NCI-H146 treated with DMSO at 0.1 percent for 48 hours (cell line): ENCODE results near the gene DHCR24.
"Not testable (repeated sequence)": the region's sequence is repeated elsewhere in the genome, so short reads cannot be mapped to it uniquely, and the experiment has no call there.

Experiments used
- DNase-seq: peaks from one replicate; lab custom pipeline; 2025; ENCODE audit not compliant: unreplicated experiment; lab: John Stamatoyannopoulos, UW

Gene DHCR24

GRCh38 chr1:54886724-54887664, at the start of gene DHCR24:
Gene DHCR24 (minus strand): TSS chr1:54887195. CDS start chr1:54887119, 76 bp downstream.
- peak; percentile 76 for DNase-seq

GRCh38 chr1:54936791-54937190, 49.8 kb upstream of the DHCR24 start:
- no peak for DNase-seq

DNA sequence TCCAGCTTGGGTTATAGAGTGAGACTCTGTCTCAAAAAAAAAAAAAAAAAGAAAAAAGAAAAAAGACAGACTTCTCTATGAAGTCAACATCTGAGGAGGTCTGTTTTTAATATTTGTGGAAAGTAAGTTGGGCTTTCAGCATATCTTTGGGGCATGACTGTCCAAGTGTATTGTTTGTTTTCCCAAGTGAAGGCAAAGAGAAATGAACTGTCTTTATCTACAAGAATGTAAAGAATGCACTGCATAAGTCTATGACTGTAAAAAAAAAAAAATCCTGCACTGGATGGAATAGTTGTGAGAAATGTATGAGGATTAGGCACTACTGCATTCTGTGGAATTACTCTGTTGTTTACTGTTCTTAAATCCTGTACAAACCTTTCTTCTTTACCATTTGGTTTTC, 47.9 kb upstream of the DHCR24 start:
- DNase-seq, result no peak

DNA sequence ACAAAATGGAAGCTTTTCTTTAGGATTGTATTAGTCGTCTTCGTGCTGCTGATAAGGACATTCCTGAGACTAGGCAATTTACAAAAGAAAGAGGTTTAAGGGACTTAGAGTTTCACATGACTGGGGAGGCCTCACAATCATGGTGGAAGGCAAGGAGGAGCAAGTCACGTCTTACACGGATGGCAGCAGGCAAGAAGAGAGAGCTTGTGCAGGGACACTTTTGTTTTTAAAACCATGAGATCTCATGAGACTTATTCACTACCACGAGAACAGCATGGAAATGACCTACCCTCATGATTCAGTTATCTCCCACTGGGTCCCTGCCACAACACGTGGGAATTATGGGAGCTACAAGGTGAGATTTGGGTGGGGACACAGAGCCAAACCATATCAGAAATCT, 47.1 kb upstream of the DHCR24 start:
- DNase-seq, result not testable (repeated sequence)

DNA sequence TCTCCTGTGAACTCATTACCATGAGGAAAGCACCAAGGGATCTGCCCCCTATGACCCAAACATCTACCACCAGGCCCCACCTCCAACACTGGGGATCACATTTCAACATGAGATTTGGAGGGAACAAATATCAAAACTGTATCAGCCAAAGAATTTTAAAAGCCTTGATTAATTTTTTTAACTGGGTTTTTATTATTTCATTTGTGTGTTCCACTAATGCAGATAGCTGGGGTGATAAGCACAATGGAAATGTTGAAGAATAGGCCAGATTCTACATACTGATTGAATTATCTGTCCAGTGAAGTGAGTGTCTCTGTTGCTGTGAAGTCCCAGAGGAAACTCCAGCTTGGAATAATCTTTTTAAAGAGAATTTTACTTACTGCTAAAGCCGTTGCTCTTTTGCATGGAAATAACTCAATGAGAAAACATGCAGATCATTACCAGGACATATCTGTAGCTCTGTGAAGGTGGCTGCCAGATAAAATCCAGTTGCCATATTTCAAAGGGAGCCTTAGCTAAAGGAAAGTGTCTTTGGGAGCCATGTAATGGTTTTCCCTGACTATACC, 44.4 kb upstream of the DHCR24 start:
- DNase-seq, result no peak

DNA sequence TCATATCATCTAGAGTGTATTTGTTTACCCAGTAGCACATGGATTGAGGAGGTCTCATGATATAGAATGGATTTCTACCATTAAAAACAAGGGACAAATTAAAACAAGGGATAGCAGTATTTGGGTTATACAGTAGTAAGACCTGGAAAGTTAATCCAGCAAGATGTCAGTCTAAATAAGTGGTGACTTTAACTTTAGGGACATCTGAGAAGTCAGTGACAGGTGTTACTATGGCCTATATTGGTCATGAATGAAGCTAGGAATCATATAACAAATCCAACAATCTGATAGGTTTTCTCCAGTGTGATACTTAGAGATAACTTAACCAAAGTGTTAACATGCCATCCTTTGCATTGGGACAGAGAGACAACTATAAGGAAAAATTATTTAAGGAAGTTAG, 42.7 kb upstream of the DHCR24 start:
- no peak for DNase-seq

DNA sequence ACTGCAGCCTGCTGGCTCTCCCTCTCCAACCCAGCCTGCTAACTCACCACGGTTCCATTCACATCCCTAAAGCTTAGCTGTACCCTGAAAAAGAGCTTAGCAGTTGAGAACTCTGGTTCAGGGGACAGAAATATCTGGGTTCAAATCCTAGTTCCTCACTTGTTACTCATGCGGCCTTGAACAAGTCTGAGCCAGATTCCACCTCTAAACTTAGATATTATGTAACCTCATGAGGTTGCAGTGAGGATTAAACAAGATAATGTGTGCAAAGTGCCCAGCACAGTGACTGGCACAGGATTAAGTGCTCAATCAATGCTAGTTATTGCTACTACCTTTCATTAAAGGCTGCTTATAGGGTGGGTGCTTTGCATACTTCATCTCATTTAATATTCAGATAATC, 41.3 kb upstream of the DHCR24 start:
- DNase-seq, result no peak

- no peak for DNase-seq
These were observed 40.7 kb upstream of the DHCR24 start for GRCh38 chr1:54927472-54928240.

- no peak for DNase-seq
These were observed 40.0 kb upstream of the DHCR24 start for GRCh38 chr1:54926970-54927369.

DNA sequence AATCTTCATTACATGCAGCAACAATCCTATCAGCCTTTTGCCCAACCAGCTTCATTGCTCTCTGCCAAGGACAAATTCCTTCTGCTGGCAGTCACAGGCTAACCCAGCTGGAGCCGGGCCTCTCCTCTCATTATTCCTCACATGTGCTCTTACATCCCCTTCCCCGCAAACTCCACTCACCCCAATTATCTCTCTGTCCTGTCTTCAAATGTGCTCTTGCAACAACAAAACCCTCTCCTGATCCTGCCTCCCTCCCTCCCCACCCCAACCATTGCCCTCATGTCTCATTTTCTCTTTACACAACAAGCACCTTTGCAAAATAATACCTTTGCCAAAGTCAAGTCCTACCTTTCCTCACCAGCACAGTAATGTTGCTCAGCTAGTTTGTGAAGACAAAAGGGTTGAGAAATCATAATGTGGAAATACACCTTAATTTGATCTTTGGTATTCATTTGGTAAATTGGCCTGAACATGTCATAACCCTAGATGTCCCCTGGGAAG, 36.0 kb upstream of the DHCR24 start:
- DNase-seq, result no peak

DNA sequence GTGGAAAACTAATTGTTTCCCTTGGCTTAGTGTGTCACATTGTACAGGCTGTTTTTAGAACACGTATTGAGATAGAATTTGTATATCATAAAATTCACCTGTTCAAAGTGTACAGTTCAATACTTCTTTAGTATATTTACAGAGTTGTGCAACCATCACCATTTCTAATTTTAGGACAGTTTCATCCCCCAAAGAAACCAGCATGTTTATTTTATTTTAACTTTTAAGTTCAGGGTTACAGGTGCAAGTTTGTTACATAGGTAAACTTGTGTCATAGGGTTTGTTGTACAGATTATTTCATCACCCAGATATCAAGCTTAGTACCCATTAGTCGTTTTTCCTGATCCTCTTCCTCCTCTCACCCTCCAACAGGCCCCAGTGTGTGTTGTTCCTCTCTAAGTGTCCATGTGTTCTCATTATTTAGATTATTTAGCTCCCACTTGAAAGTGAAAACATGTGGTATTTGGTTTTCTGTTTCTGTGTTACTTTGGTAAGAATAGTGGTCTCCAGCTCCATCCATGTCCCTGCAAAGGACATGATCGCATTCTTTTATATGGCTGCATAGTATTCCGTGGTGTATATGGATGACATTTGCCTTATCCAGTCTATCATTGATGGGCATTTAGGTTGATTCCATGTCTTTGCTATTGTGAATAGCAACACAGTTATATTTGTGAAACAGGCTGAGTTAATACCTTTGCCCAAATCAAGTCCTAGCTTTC, 35.2 kb upstream of the DHCR24 start:
- no peak for DNase-seq

GRCh38 chr1:54919367-54920359, 32.7 kb upstream of the DHCR24 start:
- no peak for DNase-seq

DNA sequence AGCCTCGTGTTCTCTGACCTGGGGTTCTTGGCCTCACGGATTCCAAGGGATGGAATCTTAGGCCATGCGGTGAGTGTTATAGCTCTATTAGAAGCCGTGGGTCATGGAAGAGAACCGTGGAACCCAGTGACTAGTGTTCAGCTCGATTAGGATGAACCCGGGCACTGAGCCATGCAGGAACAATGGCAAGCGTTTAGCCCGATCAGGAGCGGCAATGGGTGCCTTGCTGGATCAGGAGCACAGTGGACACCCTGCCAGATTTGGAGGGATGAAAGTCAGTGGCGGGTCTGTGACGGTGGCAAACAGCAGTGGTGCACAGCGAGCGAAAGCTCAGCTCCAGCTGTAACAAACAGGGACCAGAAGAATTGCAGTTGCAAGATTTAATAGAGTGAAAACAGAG, 24.1 kb upstream of the DHCR24 start:
- not testable (repeated sequence) for DNase-seq

DNA sequence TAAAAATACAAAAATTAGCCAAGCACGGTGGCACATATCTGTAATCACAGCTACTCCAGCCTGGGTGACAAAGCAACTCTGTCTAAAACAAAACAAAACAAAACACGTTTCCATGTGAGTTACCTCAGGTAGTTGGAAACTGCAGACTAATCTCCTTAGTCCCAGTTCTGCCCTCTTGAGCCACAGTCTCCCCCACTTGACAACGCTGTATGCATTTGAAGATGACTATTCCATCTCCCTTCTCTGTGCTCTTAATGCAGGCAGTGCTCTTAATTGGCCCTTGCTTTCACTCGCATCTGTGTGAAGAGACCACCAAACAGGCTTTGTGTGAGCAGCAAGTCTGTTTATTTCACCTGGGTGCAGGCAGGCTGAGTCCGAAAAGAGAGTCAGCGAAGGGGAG, 19.6 kb upstream of the DHCR24 start:
- no peak for DNase-seq

GRCh38 chr1:54904476-54905048, 17.6 kb upstream of the DHCR24 start:
- no peak for DNase-seq

- no peak for DNase-seq
These were observed 7.3 kb upstream of the DHCR24 start for GRCh38 chr1:54894271-54894670.

DNA sequence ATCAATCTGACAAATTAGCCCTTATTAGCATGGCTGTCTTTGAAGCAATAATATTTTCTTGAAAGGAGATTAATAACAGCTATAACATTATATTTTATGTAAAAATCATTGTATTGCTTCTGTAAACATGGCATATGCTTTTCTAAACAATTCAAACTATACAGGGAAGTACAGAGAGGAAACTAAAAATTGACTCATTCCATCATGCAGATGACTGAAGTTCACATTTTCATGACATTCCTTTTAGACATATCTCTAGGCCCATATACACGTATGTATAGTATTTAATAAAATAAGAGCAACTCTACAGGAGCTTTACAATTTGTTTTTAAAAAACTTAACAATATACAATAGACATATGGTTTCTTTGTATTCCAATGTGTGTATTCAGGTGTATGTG, 5.6 kb upstream of the DHCR24 start:
- no peak for DNase-seq

GRCh38 chr1:54889132-54889725, 2.2 kb upstream of the DHCR24 start:
- DNase-seq, result no peak
